GM06990 (cell line): ENCODE measurements around the gene MALL.

Experiments
- DNase-seq: peaks from one replicate; pipeline ENCODE4 v3.0.0-alpha.2; 2011; ENCODE audit not compliant: insufficient read length; ENCODE audit errors: extremely low read depth
- H3K27me3 ChIP-seq: replicated peaks from 2 replicates; pipeline ENCODE4 v1.6.0; 2011; ENCODE audit warnings: low read length; ENCODE audit not compliant: control insufficient read depth, insufficient read depth
- H3K36me3 ChIP-seq: 2 replicates; pipeline ENCODE4 v1.5.1; 2011; ENCODE audit warnings: low read length; ENCODE audit not compliant: control insufficient read depth, insufficient read depth
- H3K4me3 ChIP-seq: replicated peaks from 2 replicates; pipeline ENCODE4 v1.5.1; 2011; ENCODE audit warnings: low read depth, mild to moderate bottlenecking, control low read depth, low read length
- TF ChIP-seq, protein P1 (sequence below): IDR thresholded peaks from 2 replicates; pipeline ENCODE4 v1.5.1; 2011; ENCODE audit warnings: low read length, control low read depth, mild to moderate bottlenecking, inconsistent platforms; ENCODE audit not compliant: insufficient read depth, poor library complexity, severe bottlenecking

Gene MALL

DNA sequence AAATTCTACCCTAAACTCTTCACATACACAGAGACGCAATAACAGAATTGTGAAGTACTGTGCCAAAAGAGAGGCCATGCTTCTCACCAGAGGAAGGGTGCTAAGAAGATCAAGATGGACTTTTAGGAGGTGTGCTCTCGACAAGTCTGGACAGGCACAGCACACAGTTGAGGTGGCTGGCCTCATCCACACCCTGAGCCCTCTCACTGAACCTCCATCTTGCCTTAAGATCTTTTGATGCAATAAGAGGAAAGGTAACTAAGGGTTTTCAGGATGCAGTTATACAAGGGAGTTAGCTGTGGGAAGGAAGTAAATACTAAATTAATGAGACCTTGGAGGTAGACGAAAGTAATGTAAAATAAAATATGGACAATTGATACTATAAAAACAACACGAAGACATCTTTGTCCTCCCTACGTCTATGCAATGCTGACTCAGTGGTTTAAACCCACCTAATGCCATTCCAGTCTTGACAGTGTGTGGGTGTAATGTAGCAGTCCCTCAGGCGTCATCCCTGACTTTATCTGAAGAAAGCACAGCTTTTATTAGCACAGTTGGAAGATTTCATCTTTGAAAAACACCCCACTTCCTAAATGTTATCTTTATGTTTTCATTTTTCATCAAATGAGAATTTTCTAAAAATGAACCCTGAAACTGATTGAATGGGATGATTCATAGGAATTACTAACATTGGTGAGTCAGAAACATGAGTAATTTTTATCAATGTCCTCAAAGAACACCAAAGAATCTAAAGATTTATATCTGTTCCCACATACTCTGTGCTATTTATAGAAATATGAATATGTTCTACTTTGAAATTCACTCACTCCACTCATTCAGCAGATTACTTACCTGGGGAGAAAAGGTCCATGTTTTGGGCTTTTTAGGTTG, 34.0 kb upstream of the MALL start:
- H3K27me3 ChIP-seq, result no peaks in the 10 kb centered on the region
- no peaks in the 10 kb centered on the region for H3K36me3 ChIP-seq
- DNase-seq, result no peak
- TF ChIP-seq, protein P1, sequence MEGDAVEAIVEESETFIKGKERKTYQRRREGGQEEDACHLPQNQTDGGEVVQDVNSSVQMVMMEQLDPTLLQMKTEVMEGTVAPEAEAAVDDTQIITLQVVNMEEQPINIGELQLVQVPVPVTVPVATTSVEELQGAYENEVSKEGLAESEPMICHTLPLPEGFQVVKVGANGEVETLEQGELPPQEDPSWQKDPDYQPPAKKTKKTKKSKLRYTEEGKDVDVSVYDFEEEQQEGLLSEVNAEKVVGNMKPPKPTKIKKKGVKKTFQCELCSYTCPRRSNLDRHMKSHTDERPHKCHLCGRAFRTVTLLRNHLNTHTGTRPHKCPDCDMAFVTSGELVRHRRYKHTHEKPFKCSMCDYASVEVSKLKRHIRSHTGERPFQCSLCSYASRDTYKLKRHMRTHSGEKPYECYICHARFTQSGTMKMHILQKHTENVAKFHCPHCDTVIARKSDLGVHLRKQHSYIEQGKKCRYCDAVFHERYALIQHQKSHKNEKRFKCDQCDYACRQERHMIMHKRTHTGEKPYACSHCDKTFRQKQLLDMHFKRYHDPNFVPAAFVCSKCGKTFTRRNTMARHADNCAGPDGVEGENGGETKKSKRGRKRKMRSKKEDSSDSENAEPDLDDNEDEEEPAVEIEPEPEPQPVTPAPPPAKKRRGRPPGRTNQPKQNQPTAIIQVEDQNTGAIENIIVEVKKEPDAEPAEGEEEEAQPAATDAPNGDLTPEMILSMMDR, result no peak
- H3K4me3 ChIP-seq, result no peak overlapping the region

DNA sequence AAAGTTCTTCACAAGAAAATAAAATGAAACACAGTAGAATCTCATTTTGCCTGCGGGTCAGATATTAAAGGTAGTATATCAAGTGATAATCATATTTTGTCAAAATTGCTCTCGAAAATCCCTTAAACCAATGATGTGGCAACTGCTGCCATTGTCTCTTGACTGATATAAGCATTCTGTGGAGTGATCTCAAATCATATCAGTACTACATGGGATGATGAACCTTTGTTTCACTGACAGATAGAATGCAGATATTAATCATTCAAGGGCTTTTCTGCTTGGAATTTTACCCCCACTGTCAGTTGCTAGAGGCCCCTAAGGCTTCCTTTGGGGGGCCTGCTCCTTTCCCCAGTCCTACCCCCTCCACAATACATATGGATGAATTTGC, 31.3 kb upstream of the MALL start:
- TF ChIP-seq, protein P1, result no peak
- no peaks in the 10 kb centered on the region for H3K27me3 ChIP-seq

DNA sequence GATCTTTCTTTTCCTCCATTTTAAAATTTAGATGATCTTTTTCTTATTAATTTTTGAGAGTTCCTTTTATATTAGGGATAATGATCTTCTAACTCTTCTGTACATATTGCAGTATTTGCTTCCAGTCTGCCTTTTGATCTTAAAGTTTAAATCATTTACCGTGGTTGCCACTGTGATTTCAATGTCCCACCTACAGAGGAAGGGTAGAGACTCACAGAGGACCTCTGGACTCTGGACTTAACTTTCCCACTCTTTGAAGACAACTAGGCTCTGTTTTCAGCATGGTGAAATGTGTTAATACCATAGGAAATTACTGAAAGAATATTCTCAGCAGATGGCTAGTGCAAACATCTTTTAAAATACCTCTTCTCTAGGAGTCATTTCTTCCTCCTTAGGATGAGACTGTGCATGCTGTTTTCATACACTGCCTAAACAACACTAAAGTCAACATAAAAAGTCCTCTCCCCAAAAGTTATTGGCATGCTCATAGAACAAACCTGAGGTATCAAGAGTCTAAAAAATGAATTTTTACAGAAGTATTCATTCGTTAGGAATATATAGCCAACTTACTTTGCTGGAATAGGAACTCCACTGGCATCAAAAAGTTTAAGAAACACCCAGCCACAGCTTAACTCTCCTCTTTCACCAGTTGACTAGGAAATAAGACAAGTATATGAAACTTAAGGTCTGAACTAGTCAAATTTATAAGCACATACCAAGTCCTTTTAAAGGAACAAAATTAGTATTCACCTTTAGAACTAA, 30.7 kb upstream of the MALL start:
- Histone ChIP-seq H3K4me3 (no peak overlapping the region), H3K27me3 (no peaks in the 10 kb centered on the region), H3K36me3 (no peaks in the 10 kb centered on the region)
- no peak for DNase-seq
- TF ChIP-seq, protein P1, result no peak

More for the DNA sequence above, 31.3 kb upstream of the MALL start:
- H3K36me3 ChIP-seq, result no peaks in the 10 kb centered on the region
- H3K4me3 ChIP-seq, result no peak overlapping the region
- DNase-seq, result no peak

DNA sequence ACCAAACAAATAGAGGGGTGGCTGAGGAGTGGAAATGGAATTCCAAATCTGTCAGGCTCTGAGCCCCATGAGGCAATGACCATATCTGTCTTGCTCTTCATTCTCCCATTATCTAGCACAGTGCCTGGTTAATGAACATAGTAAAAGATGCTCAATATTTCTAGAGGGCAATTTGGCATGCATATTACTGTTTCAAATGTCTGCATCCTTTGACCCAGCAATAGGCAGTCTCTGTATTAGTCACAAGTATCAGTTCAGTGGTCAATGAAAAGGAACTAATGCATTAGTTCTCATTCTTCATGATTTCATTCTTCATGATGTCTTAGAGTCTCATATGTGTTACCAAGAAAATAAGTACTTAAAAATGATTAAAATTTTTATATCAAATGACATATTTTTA, 28.4 kb upstream of the MALL start:
- Histone ChIP-seq H3K4me3 (no peak overlapping the region), H3K36me3 (no peaks in the 10 kb centered on the region), H3K27me3 (no peaks in the 10 kb centered on the region)
- peak; percentile 2 for DNase-seq
- TF ChIP-seq, protein P1, result no peak

DNA sequence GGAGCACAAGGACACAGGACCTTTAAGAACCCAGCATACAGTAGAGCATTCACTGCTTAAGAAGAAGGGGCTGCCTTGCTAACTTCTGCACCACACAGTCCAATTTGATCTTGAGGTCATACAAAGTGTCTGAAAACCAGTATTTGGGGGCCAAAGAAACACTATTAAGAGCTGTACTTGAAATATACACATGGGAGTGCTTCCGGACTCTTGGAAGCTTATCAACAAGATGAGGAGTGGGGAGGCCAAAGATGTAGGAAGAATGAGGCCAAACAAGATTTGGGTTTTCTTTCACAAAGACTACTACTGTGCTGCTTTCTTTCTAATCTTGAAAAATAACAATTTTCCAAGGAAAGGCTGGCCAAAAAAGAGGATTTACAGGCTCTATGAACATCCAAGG, 24.8 kb upstream of the MALL start:
- Histone ChIP-seq H3K27me3 (no peaks in the 10 kb centered on the region), H3K4me3 (no peak overlapping the region), H3K36me3 (no peaks in the 10 kb centered on the region)
- no peak for DNase-seq
- TF ChIP-seq, protein P1, result no peak
